Stimulated activated effector memory CD8-positive, alpha-beta T cell treated with anti-CD3 and anti-CD28 coated beads, Interleukin-12 subunit alpha, Interleukin-12 subunit beta, amount 100 ng/mL, for 72 hours (primary cell): Measurements from ENCODE around the gene EFCAB6.

Experiments
- ATAC-seq: fragments of 150-1000 bp; cut with Tn5 transposase; 2 replicates; pipeline ENCODE4 v1.10.0; 2021
- DNase-seq, 2 donors: peaks; one replicate each; pipeline ENCODE4 v3.0.0; 2021 to 2022; ENCODE audit warnings: low spot score in 2 of 2
- H3K27ac Mint-ChIP-seq: one replicate; pipeline ENCODE4 v1.8.0; 2022; ENCODE audit warnings: mild to moderate bottlenecking, mixed read lengths
- H3K36me3 Mint-ChIP-seq: one replicate; pipeline ENCODE4 v1.8.0; 2022; ENCODE audit warnings: mild to moderate bottlenecking, mixed read lengths
- H3K4me1 Mint-ChIP-seq: one replicate; pipeline ENCODE4 v1.8.0; 2022; ENCODE audit warnings: mixed read lengths
- H3K4me3 Mint-ChIP-seq: one replicate; pipeline ENCODE4 v1.8.0; 2022; ENCODE audit warnings: mild to moderate bottlenecking, mixed read lengths
- H3K9me3 Mint-ChIP-seq: one replicate; pipeline ENCODE4 v1.8.0; 2022; ENCODE audit warnings: mixed read lengths

EFCAB6 gene

GRCh38 chr22:43535336-43535735, 276.8 kb downstream of the EFCAB6 start:
- Mint-ChIP-seq H3K4me3 (no peak overlapping the region), H3K4me1 (no peaks in the 10 kb centered on the region), H3K9me3 (no peaks in the 10 kb centered on the region), H3K27ac (no peak overlapping the region), H3K36me3 (no peaks in the 10 kb centered on the region)
- DNase-seq (no peak), ATAC-seq (no peak)

GRCh38 chr22:43534916-43535315, 277.2 kb downstream of the EFCAB6 start:
- H3K9me3 Mint-ChIP-seq = no peaks in the 10 kb centered on the region
- DNase-seq = no peak
- no peaks in the 10 kb centered on the region for H3K4me1 Mint-ChIP-seq
- no peak overlapping the region for H3K4me3 Mint-ChIP-seq
- H3K36me3 Mint-ChIP-seq = no peaks in the 10 kb centered on the region
- no peak overlapping the region for H3K27ac Mint-ChIP-seq
- no peak for ATAC-seq

GRCh38 chr22:43533656-43534428, 278.3 kb downstream of the EFCAB6 start:
- H3K4me1 Mint-ChIP-seq = no peaks in the 10 kb centered on the region

GRCh38 chr22:43533156-43533530, 279.0 kb downstream of the EFCAB6 start:
- H3K4me3 Mint-ChIP-seq = no peak overlapping the region
- ATAC-seq = no peak
- no peaks in the 10 kb centered on the region for H3K36me3 Mint-ChIP-seq
- no peak for DNase-seq
- no peaks in the 10 kb centered on the region for H3K4me1 Mint-ChIP-seq
- no peaks in the 10 kb centered on the region for H3K9me3 Mint-ChIP-seq
- no peak overlapping the region for H3K27ac Mint-ChIP-seq

More at GRCh38 chr22:43533656-43534428, 278.3 kb downstream of the EFCAB6 start:
- ATAC-seq = no peak
- Mint-ChIP-seq H3K9me3 (no peaks in the 10 kb centered on the region), H3K36me3 (no peaks in the 10 kb centered on the region), H3K4me3 (no peak overlapping the region), H3K27ac (no peak overlapping the region)
- no peak for DNase-seq

DNA sequence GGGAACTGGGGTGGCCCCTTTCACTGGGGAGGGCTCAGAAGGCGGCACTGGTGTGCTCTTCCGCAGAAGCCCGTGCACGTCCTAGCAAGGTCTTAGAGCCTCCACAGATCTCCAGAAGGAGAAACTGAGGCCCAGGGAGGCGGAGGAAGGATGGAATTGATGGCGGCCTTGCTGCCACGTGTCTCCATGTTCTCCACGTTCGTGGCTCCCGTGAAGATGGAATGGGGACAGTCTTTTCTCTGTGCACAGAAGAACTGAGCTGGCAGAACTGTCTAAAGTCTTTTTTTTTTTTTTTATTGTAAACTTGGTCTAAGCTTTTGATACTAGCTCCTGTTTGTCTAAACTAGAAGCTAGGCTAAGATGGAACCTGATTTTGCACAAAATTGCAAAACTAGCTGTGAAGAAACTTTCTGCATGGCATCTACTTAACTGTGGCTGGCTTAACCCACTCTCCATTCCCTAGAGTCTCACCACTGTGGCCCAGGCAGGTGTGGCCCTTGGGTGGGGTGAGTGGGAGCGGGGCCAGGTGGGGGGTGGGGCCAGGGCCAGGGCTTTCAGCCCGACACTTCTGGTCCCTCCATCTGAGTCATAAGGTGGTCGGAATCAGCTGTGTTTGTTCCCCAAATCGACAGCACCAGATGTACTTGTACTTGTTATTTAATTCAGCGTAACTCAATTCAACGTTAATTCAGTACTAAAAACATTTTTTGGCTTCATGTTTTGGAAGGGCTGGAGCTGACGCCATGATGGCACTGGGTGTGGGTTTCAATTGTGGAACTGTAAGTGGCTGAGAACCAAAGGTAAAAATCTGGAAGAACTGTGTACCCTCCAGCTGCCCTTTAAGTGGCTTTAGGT, 279.6 kb downstream of the EFCAB6 start:
- DNase-seq = no peak
- H3K27ac Mint-ChIP-seq = no peak overlapping the region
- no peaks in the 10 kb centered on the region for H3K36me3 Mint-ChIP-seq
- no peak for ATAC-seq
- no peak overlapping the region for H3K4me3 Mint-ChIP-seq
- H3K4me1 Mint-ChIP-seq = no peaks in the 10 kb centered on the region
- H3K9me3 Mint-ChIP-seq = no peaks in the 10 kb centered on the region

DNA sequence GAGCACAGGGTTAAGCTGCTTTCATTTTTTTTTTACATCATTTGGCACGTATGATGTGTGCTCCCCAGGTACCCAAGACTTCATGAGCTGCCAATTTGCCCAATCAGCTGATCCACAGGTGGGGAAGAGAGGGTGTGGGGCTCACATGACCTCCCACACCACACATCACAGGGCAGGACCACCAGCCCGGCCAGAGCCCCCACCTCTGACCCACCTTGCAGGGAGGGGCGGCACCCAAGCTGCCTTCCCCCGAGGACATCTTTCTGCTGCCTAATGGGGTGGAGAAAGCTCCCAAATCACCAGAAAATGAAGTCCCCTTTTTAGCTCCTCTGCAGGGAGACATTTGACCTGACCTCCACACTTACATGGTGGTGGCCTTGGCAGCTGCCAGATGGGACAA, 280.5 kb downstream of the EFCAB6 start:
- no peak overlapping the region for H3K4me3 Mint-ChIP-seq
- no peaks in the 10 kb centered on the region for H3K9me3 Mint-ChIP-seq
- H3K27ac Mint-ChIP-seq = no peak overlapping the region
- no peaks in the 10 kb centered on the region for H3K4me1 Mint-ChIP-seq
- DNase-seq (no peak), ATAC-seq (no peak)
- H3K36me3 Mint-ChIP-seq = no peaks in the 10 kb centered on the region

DNA sequence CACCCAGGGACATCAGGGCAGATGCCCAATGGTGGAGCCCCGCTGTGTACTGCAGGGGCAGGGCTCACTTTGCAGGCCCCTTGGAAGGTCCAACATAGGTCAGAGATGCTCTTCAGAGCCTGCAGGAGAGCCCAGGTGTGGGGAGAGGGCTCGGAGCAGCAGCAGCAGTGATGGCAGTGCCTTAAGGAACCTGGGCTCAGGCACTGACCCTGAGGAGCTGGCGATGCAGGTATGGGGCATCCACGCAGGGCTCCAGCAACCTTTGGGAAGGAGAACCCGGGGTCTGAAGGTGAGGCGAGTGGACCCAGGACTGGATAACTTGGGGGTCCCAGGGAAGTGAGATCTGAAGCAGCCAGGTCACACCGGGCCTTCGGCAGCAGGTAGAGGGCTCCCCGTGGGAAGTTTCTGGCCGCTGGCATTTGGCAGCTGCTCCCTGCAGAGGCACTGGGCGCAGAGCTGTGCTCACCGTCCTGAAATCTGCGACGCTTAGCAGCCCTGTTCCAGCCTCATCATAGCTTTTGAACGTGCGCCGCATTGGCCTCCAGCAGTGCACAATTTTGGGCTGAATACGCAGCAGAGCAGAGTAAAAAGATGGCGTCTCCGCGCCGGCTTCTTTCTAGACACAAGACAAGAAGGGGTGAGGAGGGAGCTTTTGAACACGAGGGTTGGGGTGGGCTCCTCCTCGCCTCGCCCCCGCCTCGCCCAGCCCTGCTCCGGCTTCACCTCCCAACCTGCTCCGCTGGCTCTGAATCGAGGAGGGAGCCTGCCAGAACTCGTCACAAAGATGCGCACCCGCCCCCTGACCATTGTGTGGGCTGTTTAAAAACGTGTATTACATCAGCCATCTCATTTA, 281.5 kb downstream of the EFCAB6 start:
- Mint-ChIP-seq H3K4me1 (no peaks in the 10 kb centered on the region), H3K4me3 (no peak overlapping the region), H3K9me3 (no peaks in the 10 kb centered on the region), H3K27ac (no peak overlapping the region), H3K36me3 (no peaks in the 10 kb centered on the region)
- no peak for DNase-seq
- no peak for ATAC-seq

GRCh38 chr22:43529934-43530333, 282.2 kb downstream of the EFCAB6 start:
- Mint-ChIP-seq H3K27ac (no peak overlapping the region), H3K9me3 (no peaks in the 10 kb centered on the region)

GRCh38 chr22:43529461-43529860, 282.6 kb downstream of the EFCAB6 start:
- ATAC-seq (no peak), DNase-seq (no peak)
- Mint-ChIP-seq H3K36me3 (no peaks in the 10 kb centered on the region), H3K4me3 (no peak overlapping the region), H3K4me1 (no peaks in the 10 kb centered on the region), H3K27ac (no peak overlapping the region), H3K9me3 (no peaks in the 10 kb centered on the region)

More at GRCh38 chr22:43529934-43530333, 282.2 kb downstream of the EFCAB6 start:
- Mint-ChIP-seq H3K4me1 (no peaks in the 10 kb centered on the region), H3K4me3 (no peak overlapping the region), H3K36me3 (no peaks in the 10 kb centered on the region)
- DNase-seq (no peak), ATAC-seq (no peak)

GRCh38 chr22:43528601-43529360, 283.3 kb downstream of the EFCAB6 start:
- DNase-seq (no peak), ATAC-seq (no peak)
- Mint-ChIP-seq H3K27ac (no peak overlapping the region), H3K4me3 (no peak overlapping the region), H3K36me3 (no peaks in the 10 kb centered on the region), H3K9me3 (no peaks in the 10 kb centered on the region), H3K4me1 (no peaks in the 10 kb centered on the region)

- Mint-ChIP-seq H3K4me3 (no peak overlapping the region), H3K4me1 (no peaks in the 10 kb centered on the region), H3K9me3 (no peaks in the 10 kb centered on the region), H3K36me3 (no peaks in the 10 kb centered on the region), H3K27ac (no peak overlapping the region)
- ATAC-seq (peak; percentile 6), DNase-seq (no peak)
Observed at GRCh38 chr22:43526946-43527345, 285.2 kb downstream of the EFCAB6 start.

DNA sequence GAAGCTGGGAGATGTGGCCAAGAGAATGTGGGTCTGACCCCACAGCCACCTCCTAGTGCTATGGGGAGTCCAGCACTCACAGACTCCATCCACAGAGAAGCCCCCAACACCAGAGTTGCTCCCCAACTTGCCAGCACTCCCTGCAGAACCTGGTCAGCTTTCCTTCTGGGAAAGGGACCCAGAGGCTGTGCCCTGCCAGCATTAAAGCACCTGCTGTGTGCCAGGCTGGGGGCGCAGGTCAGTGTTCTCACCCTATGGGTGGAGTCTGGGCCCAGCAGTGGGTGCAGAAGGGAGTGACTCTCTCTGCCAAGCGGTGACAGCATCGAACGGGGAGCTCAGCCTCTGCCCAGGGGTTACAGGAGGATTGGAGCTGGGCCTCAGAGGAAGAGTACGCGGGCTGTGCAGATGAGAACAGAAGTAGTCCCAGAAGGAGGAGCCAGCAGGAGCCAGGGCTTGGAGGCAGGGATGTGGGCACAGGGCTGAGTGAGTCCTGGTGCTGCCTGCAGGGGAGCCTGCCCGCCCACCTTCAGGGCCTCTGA, 285.9 kb downstream of the EFCAB6 start:
- Mint-ChIP-seq H3K4me1 (no peaks in the 10 kb centered on the region), H3K9me3 (no peaks in the 10 kb centered on the region), H3K4me3 (no peak overlapping the region)

GRCh38 chr22:43521716-43522115, 290.4 kb downstream of the EFCAB6 start:
- DNase-seq (no peak), ATAC-seq (no peak)
- Mint-ChIP-seq H3K27ac (no peak overlapping the region), H3K4me1 (peaks cover 8% of the 10 kb centered on the region), H3K36me3 (no peaks in the 10 kb centered on the region), H3K4me3 (no peak overlapping the region), H3K9me3 (no peaks in the 10 kb centered on the region)

More for the DNA sequence above, 285.9 kb downstream of the EFCAB6 start:
- H3K27ac Mint-ChIP-seq = no peak overlapping the region
- DNase-seq = no peak
- no peak for ATAC-seq
- H3K36me3 Mint-ChIP-seq = no peaks in the 10 kb centered on the region

- DNase-seq = no peak
- ATAC-seq = peak; percentile 91
- Mint-ChIP-seq H3K4me1 (peaks cover 8% of the 10 kb centered on the region), H3K36me3 (no peaks in the 10 kb centered on the region), H3K4me3 (no peak overlapping the region), H3K27ac (peak overlapping the region; percentile 43), H3K9me3 (no peaks in the 10 kb centered on the region)
Observed at GRCh38 chr22:43520632-43521039, 291.5 kb downstream of the EFCAB6 start.
